Glomerular visceral epithelial cell (primary cell): Measurements from ENCODE around the gene SOAT2.
A peak's percentile ranks its signal among the peaks of the same experiment; 100 is the strongest.
"Not testable (repeated sequence)": the region's sequence is repeated elsewhere in the genome, so short reads cannot be mapped to it uniquely, and the experiment has no call there.

Source experiments
- DNase-seq: peaks from one replicate; pipeline ENCODE4 v3.0.0-alpha.2; 2016; ENCODE audit errors: extremely low spot score

The SOAT2 gene

GRCh38 chr12:53147181-53147580 lies 43.9 kb downstream of the SOAT2 start:
- DNase-seq = no peak

- DNase-seq = no peak
Observed at GRCh38 chr12:53147653-53148052, 44.4 kb downstream of the SOAT2 start.

GRCh38 chr12:53151039-53151438 lies 47.8 kb downstream of the SOAT2 start:
- DNase-seq = no peak

DNA sequence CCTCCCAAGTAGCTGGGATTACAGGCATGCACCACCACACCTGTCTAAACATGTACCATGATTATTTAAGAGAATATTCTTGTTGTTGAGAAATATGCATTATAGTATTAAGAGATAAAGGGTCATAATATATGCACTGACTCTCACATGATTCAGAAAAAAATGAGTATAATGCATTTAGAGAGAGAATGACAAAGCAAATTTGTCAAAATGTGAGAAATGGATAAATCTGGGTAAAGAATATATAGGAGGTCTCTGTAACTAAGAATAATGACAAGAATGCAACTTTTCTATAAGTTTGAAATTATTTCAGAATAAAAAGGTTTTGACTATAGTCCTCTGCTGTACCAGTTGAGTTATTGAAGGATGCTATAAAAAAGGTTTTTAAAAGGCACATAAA lies 49.1 kb downstream of the SOAT2 start:
- no peak for DNase-seq

GRCh38 chr12:53159195-53159839 lies 56.0 kb downstream of the SOAT2 start:
- DNase-seq = peak; percentile 78

DNA sequence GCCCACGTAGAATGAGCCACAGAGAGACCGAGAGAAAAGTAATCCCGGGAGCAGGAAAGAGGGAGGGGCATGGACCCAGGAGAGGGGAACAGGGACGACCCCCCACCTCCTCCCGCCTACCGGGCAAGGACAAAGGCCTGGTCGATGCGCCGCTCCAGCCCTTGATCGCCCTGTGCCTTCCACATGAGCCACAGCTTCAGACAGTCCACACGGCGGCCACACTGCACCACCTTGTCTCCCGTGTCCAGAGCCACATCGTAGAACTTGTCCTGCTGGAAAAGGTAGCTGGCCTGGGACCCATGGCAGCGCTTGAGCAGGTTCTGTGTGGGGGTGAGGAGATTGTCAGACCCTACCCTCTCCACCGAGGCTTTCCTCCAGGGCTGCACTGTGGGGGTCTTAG lies 56.7 kb downstream of the SOAT2 start:
- DNase-seq = no peak

GRCh38 chr12:53160673-53161072 lies 57.4 kb downstream of the SOAT2 start:
- no peak for DNase-seq

GRCh38 chr12:53161119-53161911 lies 58.0 kb downstream of the SOAT2 start:
- no peak for DNase-seq

DNA sequence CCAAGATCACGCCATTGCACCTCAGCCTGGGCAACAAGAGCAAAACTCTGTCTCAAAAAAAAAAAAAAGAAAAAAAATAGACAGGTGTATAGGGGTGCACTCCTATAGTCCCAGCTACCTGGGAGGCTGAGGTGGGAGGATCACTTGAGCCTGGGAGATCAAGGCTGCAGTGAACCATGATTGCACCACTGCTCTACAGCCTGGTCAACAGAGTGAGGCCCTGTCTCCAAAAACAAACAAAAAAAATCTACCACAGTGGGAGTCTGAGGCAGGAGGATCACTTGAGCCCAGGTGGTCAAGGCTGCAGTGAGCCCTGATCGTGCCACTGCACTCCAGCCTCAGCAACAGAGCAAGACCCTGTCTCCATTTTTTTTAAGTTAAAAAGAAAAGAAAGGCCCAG lies 59.7 kb downstream of the SOAT2 start:
- DNase-seq = not testable (repeated sequence)

DNA sequence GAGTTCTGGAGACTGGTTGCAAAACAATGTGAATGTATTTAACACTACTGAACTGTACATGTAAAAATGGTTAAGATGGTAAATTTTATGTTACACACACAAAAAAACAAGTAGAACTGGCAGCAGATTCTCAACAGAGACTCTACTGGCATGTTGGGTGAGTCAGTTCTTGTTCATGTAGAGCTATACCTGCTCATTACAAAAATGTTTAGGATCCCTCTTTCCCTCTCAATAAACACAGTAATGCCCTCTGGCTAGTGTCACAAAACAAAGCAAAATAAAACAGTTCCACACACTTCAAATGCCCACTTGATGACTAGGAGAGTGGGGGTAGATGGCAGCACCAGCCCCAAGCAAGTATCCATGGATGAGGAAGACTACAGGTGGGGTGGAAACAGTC lies 63.6 kb downstream of the SOAT2 start:
- no peak for DNase-seq

DNA sequence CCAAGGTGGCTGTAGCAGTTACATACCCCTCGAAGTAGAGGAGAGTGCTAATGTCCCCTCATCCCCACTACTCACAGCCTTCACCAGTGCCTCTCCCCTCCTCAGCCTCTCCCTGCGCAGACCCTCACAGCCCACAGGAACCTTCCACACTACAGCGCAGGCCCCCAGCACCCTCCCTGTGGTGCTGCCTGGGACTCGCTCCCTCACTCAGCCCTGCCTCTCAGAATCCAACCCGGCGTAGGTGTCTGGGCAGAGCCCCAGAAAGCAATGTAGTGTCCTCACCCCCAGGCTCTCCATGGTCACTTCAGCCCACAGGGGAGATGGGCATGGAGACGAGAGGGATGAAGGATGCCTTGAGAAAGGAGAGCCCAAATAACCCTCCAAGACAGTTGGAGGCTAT lies 66.4 kb downstream of the SOAT2 start:
- no peak for DNase-seq

GRCh38 chr12:53170215-53170614 lies 66.9 kb downstream of the SOAT2 start:
- DNase-seq = no peak

DNA sequence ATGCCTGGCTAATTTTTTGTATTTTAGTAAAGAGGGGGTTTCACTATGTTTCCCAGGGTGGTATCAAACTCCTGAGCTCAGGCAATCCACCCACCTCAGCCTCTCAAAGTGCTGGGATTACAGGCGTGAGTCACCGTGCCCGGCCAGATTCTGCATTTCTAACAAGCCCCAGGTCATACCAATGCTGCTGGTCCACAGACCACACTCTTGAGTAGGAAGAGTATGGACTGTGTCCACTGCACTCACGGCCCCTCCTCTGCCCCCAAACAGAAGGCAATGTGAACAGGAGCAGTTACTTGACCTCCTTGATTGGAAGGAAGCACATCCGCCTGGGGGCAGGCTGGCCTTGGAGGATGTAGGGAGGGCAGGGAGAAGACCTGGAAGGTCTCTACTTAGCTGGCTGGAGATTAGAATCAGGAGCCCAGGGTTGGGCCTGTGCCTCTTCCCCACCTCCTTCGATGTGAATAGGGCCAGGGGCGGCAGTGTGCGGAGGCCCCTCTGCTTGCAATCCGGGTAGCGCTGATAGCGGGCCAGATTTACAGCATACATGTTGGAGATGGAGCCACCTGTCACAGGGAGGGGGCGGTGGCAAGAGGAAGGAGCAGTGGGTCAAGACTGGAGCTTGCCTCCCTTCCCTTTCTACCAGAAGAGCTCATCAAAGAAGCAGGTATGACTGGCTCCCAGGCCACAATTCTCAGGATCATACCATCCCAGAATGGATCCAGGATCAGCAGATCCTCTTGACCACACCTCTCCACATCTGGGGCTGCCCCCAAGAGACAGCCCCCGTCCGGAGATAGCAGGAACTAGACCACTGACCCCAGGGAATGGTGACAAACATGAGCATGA lies 67.8 kb downstream of the SOAT2 start:
- DNase-seq = no peak

DNA sequence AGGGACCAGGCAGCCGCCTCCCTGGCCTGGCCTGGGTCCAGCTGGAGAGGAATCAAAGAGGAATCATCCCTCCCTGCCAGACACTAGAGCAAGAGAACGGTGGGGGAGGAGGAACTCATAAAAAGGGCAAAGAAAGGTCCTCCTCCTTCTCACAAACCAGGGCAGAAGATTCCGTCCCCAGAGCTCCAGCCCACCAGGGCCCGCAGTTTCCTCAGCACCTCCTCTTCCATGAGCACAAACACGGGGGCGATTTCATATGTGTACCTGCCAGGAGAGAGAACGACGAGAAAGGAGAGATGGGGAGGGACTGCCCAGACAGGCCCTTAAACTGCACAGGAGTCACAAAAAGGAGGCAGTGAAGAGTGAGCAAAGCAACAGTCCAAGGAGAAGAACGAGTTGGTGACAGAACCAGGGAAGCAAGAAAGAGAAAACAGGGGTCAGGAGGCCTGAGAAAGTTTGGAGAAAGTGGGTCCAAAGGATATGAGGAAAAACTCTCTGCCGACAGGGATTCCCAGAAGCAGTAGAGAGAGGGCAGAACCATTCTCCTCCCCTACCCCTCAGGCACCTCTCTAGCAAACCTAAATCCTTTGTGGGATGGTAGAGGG lies 68.5 kb downstream of the SOAT2 start:
- DNase-seq = peak; percentile 27

GRCh38 chr12:53172352-53172751 lies 69.1 kb downstream of the SOAT2 start:
- no peak for DNase-seq

DNA sequence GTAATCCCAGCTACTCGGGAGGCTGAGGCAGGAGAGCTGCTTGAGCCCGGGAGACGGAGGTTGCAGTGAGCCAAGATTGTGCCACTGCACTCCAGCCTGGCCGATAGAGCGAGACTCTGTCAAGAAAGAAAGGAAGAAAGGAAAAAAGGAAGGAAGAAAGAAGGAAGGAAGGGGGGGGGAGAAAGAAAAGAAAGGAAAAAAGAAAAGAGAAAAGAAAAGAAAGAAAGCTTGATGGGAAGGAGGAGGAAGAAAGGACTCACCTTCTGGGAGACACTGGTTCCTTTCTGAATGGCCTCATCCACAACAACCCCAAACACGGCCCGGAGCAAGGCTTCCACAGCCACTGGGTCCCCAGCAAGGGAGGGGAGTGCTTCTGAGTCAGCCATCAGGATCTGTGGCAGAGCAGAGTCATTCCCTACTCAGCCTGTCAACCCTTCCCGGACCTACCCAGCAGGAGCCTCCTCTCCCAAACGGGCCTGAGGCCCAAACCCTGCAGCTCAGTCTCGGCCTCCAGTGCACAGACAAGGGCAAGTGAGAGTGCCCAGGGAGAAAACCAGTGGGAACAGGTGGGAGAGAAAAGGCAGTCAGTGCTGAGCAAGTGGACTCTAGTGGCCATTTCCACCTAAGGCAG lies 69.9 kb downstream of the SOAT2 start:
- no peak for DNase-seq
